ENCODE results near the gene COBLL1.
A peak's percentile ranks its signal among the peaks of the same experiment; 100 is the strongest.

The COBLL1 gene

DNA sequence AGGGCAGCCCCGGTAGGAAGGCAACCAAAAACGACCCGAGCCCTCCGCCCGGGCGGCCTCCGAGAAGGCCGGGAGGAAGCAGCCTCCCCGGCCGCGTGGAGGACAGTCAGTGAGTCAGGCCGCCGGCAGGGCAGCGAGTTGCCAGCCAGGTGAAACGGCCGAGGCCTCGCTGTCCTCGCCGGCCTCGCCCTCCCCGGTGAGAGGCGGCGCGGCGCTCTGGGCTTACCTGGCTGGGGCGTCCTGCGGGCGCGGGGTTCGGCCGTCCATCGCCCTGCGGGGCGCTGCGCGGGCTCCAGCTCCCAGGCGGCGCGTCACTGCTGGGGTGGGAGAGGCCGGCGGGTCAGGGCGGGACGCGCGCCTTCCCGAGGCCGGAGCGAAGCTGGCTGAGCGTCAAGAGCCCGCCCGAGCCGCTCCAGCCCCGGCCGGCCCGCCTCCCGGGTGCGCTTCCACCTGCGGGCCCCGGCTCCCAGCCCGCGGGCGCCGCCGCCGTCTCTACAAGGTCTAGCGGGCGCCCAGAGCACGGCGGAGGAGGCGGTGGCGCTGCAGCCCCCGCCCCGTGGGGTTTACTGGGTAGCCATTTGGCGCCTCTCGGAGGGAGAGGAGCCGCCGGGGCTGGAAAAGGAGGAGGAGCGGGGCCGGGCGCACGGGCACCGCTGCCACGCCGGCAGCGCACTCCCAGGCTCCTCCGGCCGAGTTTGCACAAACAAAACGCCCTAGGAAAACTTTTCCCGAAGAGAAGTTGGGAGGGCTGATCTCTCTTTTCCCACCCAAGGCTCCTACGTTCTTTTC, 499 bp downstream of the COBLL1 start:
- no peak overlapping the region for H3K27ac ChIP-seq (ENCODE audit: insufficient read depth, low read length, poor library complexity, severe bottlenecking)
- H3K9me3 ChIP-seq (ENCODE audit: control insufficient read depth, low read length): no peaks in the 10 kb centered on the region
- DNase-seq: no peak
- peak overlapping the region; percentile 53 for H3K4me3 ChIP-seq (ENCODE audit: insufficient read depth, low read depth, low read length, poor library complexity, severe bottlenecking)
- no peaks in the 10 kb centered on the region for H3K4me1 ChIP-seq (ENCODE audit: control insufficient read depth, insufficient read depth, low read length, poor library complexity, severe bottlenecking)
- H3K36me3 ChIP-seq (ENCODE audit: control insufficient read depth, insufficient read depth, low read length): no peaks in the 10 kb centered on the region
- peaks cover 5% of the 10 kb centered on the region for H3K27me3 ChIP-seq (replicated peaks; ENCODE audit: control insufficient read depth, insufficient read depth, low read length, poor library complexity, severe bottlenecking)

DNA sequence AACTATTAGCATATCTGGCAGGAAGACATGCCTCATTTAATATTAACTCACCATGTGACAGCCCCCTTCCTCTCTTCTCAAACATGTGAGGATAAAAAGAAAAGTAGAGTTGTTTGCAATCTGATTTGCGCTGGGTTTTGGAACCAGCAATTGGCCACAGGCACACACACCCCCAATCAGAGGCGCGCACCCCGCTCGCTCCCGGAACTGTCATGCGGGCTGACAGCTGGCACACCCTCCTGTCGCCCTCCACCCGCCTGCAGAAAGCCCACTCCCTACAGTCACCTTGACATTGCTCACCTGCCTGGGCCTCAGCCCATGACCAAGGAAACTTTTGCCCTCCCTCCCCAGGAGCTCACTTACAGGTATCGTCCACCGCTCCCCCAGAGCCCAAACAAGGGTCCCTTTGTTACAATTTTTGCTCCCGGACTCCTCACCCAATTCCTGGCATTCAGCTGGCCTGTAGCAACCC, 1.1 kb downstream of the COBLL1 start:
- Histone ChIP-seq H3K36me3 (ENCODE audit: control insufficient read depth, insufficient read depth, low read length) (no peaks in the 10 kb centered on the region), H3K9me3 (ENCODE audit: control insufficient read depth, low read length) (no peaks in the 10 kb centered on the region), H3K27ac (ENCODE audit: insufficient read depth, low read length, poor library complexity, severe bottlenecking) (no peak overlapping the region), H3K4me1 (ENCODE audit: control insufficient read depth, insufficient read depth, low read length, poor library complexity, severe bottlenecking) (no peaks in the 10 kb centered on the region), H3K4me3 (ENCODE audit: insufficient read depth, low read depth, low read length, poor library complexity, severe bottlenecking) (no peak overlapping the region), H3K27me3 (replicated peaks; ENCODE audit: control insufficient read depth, insufficient read depth, low read length, poor library complexity, severe bottlenecking) (peaks cover 5% of the 10 kb centered on the region)
- no peak for DNase-seq

DNA sequence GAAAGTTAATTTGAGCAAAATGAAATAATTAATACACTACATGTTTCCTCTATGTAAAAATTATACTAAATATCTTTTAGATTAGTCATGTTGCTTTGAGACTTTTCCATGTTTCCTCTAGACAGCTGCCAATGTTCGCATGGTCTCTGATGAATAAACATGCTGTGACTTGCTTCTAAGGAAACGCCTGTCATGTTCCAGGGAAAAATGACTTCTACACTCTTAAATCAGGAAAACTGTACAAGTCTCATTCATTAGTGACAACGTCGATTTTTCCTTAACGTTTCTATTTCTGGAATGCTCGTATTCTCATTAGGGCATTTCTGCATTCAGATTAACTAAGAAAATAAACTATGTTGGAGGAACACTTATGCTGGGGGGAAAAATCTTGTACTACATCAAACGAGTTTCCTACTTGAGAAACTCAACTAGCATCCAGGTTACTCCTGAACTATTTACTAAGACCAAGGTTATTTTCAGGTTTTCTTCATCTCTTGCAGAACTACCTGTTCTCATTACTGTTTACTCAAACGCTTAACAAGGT, 1.6 kb downstream of the COBLL1 start:
- H3K27me3 ChIP-seq (replicated peaks; ENCODE audit: control insufficient read depth, insufficient read depth, low read length, poor library complexity, severe bottlenecking): peaks cover 5% of the 10 kb centered on the region
- H3K4me3 ChIP-seq (ENCODE audit: insufficient read depth, low read depth, low read length, poor library complexity, severe bottlenecking): no peak overlapping the region
- DNase-seq: no peak
- H3K27ac ChIP-seq (ENCODE audit: insufficient read depth, low read length, poor library complexity, severe bottlenecking): no peak overlapping the region
- no peaks in the 10 kb centered on the region for H3K4me1 ChIP-seq (ENCODE audit: control insufficient read depth, insufficient read depth, low read length, poor library complexity, severe bottlenecking)
- H3K9me3 ChIP-seq (ENCODE audit: control insufficient read depth, low read length): no peaks in the 10 kb centered on the region
- H3K36me3 ChIP-seq (ENCODE audit: control insufficient read depth, insufficient read depth, low read length): no peaks in the 10 kb centered on the region

- Histone ChIP-seq H3K4me3 (ENCODE audit: insufficient read depth, low read depth, low read length, poor library complexity, severe bottlenecking) (no peak overlapping the region), H3K36me3 (ENCODE audit: control insufficient read depth, insufficient read depth, low read length) (no peaks in the 10 kb centered on the region), H3K27ac (ENCODE audit: insufficient read depth, low read length, poor library complexity, severe bottlenecking) (no peak overlapping the region), H3K4me1 (ENCODE audit: control insufficient read depth, insufficient read depth, low read length, poor library complexity, severe bottlenecking) (no peaks in the 10 kb centered on the region), H3K9me3 (ENCODE audit: control insufficient read depth, low read length) (no peaks in the 10 kb centered on the region), H3K27me3 (replicated peaks; ENCODE audit: control insufficient read depth, insufficient read depth, low read length, poor library complexity, severe bottlenecking) (peaks cover 5% of the 10 kb centered on the region)
- DNase-seq: no peak
Observed at GRCh38 chr2:164837807-164838206, 3.8 kb downstream of the COBLL1 start.

DNA sequence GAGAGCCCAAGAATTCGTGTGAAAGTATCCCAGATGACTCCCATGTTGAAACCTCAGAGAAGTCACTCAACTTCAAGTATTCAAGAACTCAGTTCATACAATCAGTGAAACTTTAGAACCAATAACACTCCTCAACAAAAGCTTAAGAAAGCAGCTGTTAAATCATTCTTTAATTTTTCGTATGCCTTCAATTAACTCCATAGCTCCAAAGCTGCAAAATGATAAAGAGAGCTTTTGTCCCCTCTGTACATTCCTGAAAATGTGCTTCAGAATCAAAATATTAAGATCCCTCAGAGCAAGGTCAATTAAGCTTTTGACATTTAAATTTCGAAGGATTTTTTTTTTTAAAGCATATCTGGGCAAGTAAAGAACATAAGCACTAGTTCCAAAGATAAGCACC, 4.7 kb downstream of the COBLL1 start:
- Histone ChIP-seq H3K4me1 (ENCODE audit: control insufficient read depth, insufficient read depth, low read length, poor library complexity, severe bottlenecking) (no peaks in the 10 kb centered on the region), H3K36me3 (ENCODE audit: control insufficient read depth, insufficient read depth, low read length) (no peaks in the 10 kb centered on the region), H3K4me3 (ENCODE audit: insufficient read depth, low read depth, low read length, poor library complexity, severe bottlenecking) (no peak overlapping the region), H3K27me3 (replicated peaks; ENCODE audit: control insufficient read depth, insufficient read depth, low read length, poor library complexity, severe bottlenecking) (peaks cover 5% of the 10 kb centered on the region), H3K27ac (ENCODE audit: insufficient read depth, low read length, poor library complexity, severe bottlenecking) (no peak overlapping the region), H3K9me3 (ENCODE audit: control insufficient read depth, low read length) (no peaks in the 10 kb centered on the region)
- no peak for DNase-seq

DNA sequence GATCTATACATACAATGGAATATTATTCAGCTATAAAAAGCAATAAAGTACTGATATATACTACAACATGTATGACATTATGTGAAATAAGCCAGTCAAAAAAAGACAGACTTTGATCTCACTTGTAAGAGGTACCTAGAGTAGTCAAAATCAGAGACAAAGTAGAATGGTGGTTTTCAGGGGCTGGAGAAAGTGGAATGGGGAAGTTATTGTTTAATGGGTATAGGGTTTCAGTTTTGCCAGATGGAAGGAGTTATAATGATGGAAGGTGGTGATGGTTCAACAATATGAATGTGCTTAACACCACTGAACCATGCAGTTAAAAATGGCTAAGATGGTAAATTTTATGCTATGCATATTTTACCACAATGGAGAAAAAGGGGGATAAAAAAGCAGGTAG, 6.3 kb downstream of the COBLL1 start:
- Histone ChIP-seq H3K9me3 (ENCODE audit: control insufficient read depth, low read length) (no peaks in the 10 kb centered on the region), H3K4me3 (ENCODE audit: insufficient read depth, low read depth, low read length, poor library complexity, severe bottlenecking) (no peak overlapping the region), H3K27ac (ENCODE audit: insufficient read depth, low read length, poor library complexity, severe bottlenecking) (no peak overlapping the region), H3K4me1 (ENCODE audit: control insufficient read depth, insufficient read depth, low read length, poor library complexity, severe bottlenecking) (no peaks in the 10 kb centered on the region), H3K27me3 (replicated peaks; ENCODE audit: control insufficient read depth, insufficient read depth, low read length, poor library complexity, severe bottlenecking) (no peaks in the 10 kb centered on the region), H3K36me3 (ENCODE audit: control insufficient read depth, insufficient read depth, low read length) (no peaks in the 10 kb centered on the region)
- DNase-seq: no peak

DNA sequence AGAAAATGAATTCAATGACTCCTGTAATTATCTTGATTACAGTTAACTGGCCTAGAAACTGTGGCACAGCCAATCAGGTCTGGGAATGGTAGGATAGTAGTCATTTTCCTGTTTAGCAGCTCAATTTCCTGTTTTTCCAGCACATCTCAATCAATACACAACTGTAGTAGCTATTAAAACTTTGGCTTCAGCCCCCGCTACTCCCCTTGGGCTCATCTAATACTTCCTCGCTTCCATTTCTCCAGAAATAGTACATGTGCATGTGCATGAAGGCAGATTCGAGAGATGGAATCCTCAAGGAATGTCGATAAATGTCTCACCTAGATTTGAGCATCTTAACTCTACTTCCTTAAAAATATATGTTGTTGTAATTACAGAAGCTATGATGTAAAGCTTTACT, 9.7 kb downstream of the COBLL1 start:
- no peak for DNase-seq
- H3K4me1 ChIP-seq (ENCODE audit: control insufficient read depth, insufficient read depth, low read length, poor library complexity, severe bottlenecking): no peaks in the 10 kb centered on the region
- H3K9me3 ChIP-seq (ENCODE audit: control insufficient read depth, low read length): no peaks in the 10 kb centered on the region
- no peak overlapping the region for H3K27ac ChIP-seq (ENCODE audit: insufficient read depth, low read length, poor library complexity, severe bottlenecking)
- H3K36me3 ChIP-seq (ENCODE audit: control insufficient read depth, insufficient read depth, low read length): no peaks in the 10 kb centered on the region
- no peak overlapping the region for H3K4me3 ChIP-seq (ENCODE audit: insufficient read depth, low read depth, low read length, poor library complexity, severe bottlenecking)
- no peaks in the 10 kb centered on the region for H3K27me3 ChIP-seq (replicated peaks; ENCODE audit: control insufficient read depth, insufficient read depth, low read length, poor library complexity, severe bottlenecking)

DNA sequence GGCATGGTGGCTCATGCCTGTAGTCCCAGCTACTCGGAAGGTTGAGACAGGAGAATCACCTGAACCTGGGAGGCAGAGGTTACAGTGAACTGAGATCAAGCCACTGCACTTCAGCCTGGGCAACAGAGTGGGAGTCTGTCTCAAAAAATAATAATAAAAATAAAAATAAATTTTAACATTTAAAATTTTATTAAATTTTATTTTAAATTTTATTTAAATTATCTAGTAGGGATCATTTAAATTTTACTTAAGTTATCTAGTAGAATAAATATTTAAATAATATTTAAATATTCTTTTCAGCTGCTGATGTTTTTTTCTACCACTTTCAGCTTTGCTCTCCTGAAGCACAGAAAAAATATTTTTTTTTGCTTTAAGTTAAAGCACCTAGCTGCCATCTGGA, 10.4 kb downstream of the COBLL1 start:
- H3K36me3 ChIP-seq (ENCODE audit: control insufficient read depth, insufficient read depth, low read length): no peaks in the 10 kb centered on the region
- DNase-seq: no peak
- no peak overlapping the region for H3K4me3 ChIP-seq (ENCODE audit: insufficient read depth, low read depth, low read length, poor library complexity, severe bottlenecking)
- no peaks in the 10 kb centered on the region for H3K9me3 ChIP-seq (ENCODE audit: control insufficient read depth, low read length)
- no peaks in the 10 kb centered on the region for H3K27me3 ChIP-seq (replicated peaks; ENCODE audit: control insufficient read depth, insufficient read depth, low read length, poor library complexity, severe bottlenecking)
- no peaks in the 10 kb centered on the region for H3K4me1 ChIP-seq (ENCODE audit: control insufficient read depth, insufficient read depth, low read length, poor library complexity, severe bottlenecking)
- H3K27ac ChIP-seq (ENCODE audit: insufficient read depth, low read length, poor library complexity, severe bottlenecking): no peak overlapping the region

DNA sequence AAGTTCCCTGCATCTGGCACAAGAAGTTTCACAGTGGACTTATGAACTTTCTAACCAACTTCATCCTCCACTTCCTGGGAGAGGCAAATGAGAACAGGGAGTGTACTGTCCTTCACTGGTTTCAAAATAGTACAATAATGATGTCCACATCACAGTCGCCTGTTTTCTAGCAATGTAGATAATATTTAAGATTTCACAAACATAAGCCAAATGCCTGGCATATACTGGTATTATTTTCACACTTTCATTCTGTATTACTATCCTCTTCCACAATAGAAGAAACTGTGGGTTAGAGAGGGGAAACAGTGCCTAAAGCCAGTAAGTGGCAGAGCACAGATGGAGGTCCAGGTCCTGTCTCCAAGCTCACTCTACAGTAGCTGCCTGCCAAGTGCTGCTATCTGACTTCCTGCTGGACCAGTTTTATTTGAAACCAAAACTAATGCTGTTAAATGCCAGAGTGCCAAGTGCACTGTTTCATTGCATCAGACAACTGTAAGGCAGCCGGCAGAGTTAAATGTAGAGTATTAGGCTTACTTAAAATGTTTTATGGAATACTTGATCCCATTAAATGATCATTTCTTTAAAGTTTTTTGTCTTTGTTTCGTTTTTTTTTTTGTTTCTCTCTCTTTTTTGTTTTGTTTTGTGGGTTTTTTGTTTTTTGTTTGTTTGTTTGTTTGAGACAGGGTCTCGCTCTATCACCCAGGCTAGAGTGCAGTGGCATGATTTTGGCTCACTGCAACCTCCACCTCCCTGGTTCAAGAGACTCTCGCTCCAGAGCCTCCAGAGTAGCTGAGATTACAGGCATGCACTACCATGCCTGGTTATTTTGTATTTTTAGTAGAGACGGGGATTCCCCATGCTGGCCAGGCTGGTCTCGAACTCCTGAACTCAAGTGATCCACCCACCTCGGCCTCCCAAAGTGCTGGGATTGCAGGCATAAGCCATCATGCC, 15.1 kb downstream of the COBLL1 start:
- Histone ChIP-seq H3K27me3 (replicated peaks; ENCODE audit: control insufficient read depth, insufficient read depth, low read length, poor library complexity, severe bottlenecking) (no peaks in the 10 kb centered on the region), H3K27ac (ENCODE audit: insufficient read depth, low read length, poor library complexity, severe bottlenecking) (no peak overlapping the region), H3K4me1 (ENCODE audit: control insufficient read depth, insufficient read depth, low read length, poor library complexity, severe bottlenecking) (no peaks in the 10 kb centered on the region), H3K36me3 (ENCODE audit: control insufficient read depth, insufficient read depth, low read length) (no peaks in the 10 kb centered on the region), H3K9me3 (ENCODE audit: control insufficient read depth, low read length) (no peaks in the 10 kb centered on the region), H3K4me3 (ENCODE audit: insufficient read depth, low read depth, low read length, poor library complexity, severe bottlenecking) (no peak overlapping the region)
- DNase-seq: no peak

DNA sequence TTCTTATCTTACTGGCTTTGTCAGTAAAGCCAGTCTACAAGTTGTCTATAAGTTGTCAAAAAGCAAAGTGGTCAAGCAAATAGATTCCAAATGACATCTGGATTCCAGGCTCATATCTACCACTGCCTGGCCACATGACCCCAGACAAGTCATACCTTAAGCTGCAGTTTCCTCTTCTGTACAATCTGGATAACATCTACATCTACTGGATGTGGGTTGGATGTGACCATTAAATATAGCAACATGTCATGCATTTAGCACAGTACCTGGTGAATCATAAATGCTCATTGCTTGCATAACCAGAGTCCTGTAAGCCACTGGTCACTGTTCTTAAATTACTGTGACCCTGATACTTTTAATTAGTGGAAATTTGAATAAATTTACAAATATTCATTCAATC, 16.8 kb downstream of the COBLL1 start:
- Histone ChIP-seq H3K36me3 (ENCODE audit: control insufficient read depth, insufficient read depth, low read length) (no peaks in the 10 kb centered on the region), H3K27ac (ENCODE audit: insufficient read depth, low read length, poor library complexity, severe bottlenecking) (no peak overlapping the region)
- no peak for DNase-seq

More for the DNA sequence above, 16.8 kb downstream of the COBLL1 start:
- Histone ChIP-seq H3K9me3 (ENCODE audit: control insufficient read depth, low read length) (no peaks in the 10 kb centered on the region), H3K4me1 (ENCODE audit: control insufficient read depth, insufficient read depth, low read length, poor library complexity, severe bottlenecking) (no peaks in the 10 kb centered on the region), H3K27me3 (replicated peaks; ENCODE audit: control insufficient read depth, insufficient read depth, low read length, poor library complexity, severe bottlenecking) (no peaks in the 10 kb centered on the region), H3K4me3 (ENCODE audit: insufficient read depth, low read depth, low read length, poor library complexity, severe bottlenecking) (no peak overlapping the region)
